ENCODE data around the gene KLHL10.

The KLHL10 gene

GRCh38 chr17:41837761-41838538 lies at the start of gene KLHL10:
Gene KLHL10, plus strand, starts transcription at chr17:41837825. Its CDS starts 108 bp downstream, at chr17:41837933.
- no peak for DNase-seq

- DNase-seq, result no peak
These were observed 44.5 kb upstream of the KLHL10 start for GRCh38 chr17:41792845-41793783.

- no peak for DNase-seq
These were observed 43.7 kb upstream of the KLHL10 start for GRCh38 chr17:41793784-41794539.

- no peak for DNase-seq
These were observed 43.1 kb upstream of the KLHL10 start for GRCh38 chr17:41794540-41794975.

- DNase-seq, result no peak
These were observed 41.3 kb upstream of the KLHL10 start for GRCh38 chr17:41796121-41796895.

- no peak for DNase-seq
These were observed 40.2 kb upstream of the KLHL10 start for GRCh38 chr17:41797377-41797776.

GRCh38 chr17:41799366-41799765 lies 38.3 kb upstream of the KLHL10 start:
- no peak for DNase-seq

- no peak for DNase-seq
These were observed 36.8 kb upstream of the KLHL10 start for GRCh38 chr17:41800601-41801373.

GRCh38 chr17:41801374-41802271 lies 36.0 kb upstream of the KLHL10 start:
- DNase-seq, result peak; percentile 61

- DNase-seq, result peak; percentile 21
These were observed 34.3 kb upstream of the KLHL10 start for GRCh38 chr17:41803049-41804020.

GRCh38 chr17:41806685-41807445 lies 30.8 kb upstream of the KLHL10 start:
- no peak for DNase-seq

GRCh38 chr17:41810659-41811548 lies 26.7 kb upstream of the KLHL10 start:
- DNase-seq, result peak; percentile 60

GRCh38 chr17:41811549-41812380 lies 25.9 kb upstream of the KLHL10 start, which contains the start of gene P3H4:
Gene P3H4, minus strand, starts transcription at chr17:41811949. Its CDS starts 34 bp downstream, at chr17:41811915.
- peak; percentile 72 for DNase-seq

- no peak for DNase-seq
These were observed 25.1 kb upstream of the KLHL10 start, which contains the start of gene FKBP10 for GRCh38 chr17:41812381-41813151. Gene FKBP10, plus strand, starts transcription at chr17:41813004. Its CDS starts 31 bp downstream, at chr17:41813035.

GRCh38 chr17:41813152-41813680 lies 24.4 kb upstream of the KLHL10 start:
- no peak for DNase-seq

Measured in NCI-H1092 treated with DMSO at 0.1 percent for 48 hours (cell line).